Ishikawa (cell line): ENCODE results near the gene ROBO1.

ENCODE experiments used
- EP300 ChIP-seq: IDR thresholded peaks from 2 replicates; pipeline ENCODE4 v1.6.1; 2012; ENCODE audit warnings: borderline replicate concordance
- TAF1 ChIP-seq: IDR thresholded peaks from 2 replicates; pipeline ENCODE4 v1.6.1; 2012; ENCODE audit warnings: low read depth, mild to moderate bottlenecking
- YY1 ChIP-seq: IDR thresholded peaks from 2 replicates; pipeline ENCODE4 v1.6.1; 2012; ENCODE audit warnings: low read depth
- TF ChIP-seq, protein P1 (sequence below): IDR thresholded peaks from 2 replicates; pipeline ENCODE4 v1.6.1; 2012

GRCh38 chr3:78717041-78717440 is 1050.8 kb downstream of the ROBO1 start:
- TF ChIP-seq, protein P1, sequence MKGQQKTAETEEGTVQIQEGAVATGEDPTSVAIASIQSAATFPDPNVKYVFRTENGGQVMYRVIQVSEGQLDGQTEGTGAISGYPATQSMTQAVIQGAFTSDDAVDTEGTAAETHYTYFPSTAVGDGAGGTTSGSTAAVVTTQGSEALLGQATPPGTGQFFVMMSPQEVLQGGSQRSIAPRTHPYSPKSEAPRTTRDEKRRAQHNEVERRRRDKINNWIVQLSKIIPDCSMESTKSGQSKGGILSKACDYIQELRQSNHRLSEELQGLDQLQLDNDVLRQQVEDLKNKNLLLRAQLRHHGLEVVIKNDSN: no peak
- TF ChIP-seq YY1 (no peak), EP300 (no peak), TAF1 (no peak)
